Hypothalamus (tissue), 51 donors: ENCODE results near the gene ALDH3A1.

Experiments
- DNase-seq, 51 donors: peaks; one replicate each; lab custom pipeline; 2025; lab: John Stamatoyannopoulos, UW

ALDH3A1 gene

DNA sequence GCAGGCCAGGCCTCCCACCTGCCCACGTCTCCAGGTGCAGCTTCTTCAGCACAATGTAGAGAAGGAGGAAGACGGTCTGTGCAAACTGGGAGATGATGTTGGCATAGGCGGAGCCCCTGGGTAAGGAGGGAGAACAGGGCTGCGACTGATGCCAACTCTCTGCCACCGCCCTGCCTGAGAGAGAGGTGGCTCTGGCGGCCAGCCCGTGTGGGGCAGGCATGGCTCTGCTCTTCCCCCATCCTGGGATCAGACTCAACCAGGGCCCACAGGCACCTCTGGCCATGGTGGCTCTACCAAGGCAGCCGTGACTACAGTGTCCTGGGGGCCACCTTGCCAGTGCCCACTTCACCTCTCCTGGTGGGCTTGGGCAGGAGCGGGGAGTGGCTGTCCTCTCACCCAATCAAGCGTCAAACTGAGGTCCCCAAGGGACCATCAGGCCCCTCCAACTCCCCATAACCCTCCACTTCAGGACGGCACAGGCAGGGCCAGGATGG lies 40.3 kb downstream of the ALDH3A1 start:
- no peak for DNase-seq

DNA sequence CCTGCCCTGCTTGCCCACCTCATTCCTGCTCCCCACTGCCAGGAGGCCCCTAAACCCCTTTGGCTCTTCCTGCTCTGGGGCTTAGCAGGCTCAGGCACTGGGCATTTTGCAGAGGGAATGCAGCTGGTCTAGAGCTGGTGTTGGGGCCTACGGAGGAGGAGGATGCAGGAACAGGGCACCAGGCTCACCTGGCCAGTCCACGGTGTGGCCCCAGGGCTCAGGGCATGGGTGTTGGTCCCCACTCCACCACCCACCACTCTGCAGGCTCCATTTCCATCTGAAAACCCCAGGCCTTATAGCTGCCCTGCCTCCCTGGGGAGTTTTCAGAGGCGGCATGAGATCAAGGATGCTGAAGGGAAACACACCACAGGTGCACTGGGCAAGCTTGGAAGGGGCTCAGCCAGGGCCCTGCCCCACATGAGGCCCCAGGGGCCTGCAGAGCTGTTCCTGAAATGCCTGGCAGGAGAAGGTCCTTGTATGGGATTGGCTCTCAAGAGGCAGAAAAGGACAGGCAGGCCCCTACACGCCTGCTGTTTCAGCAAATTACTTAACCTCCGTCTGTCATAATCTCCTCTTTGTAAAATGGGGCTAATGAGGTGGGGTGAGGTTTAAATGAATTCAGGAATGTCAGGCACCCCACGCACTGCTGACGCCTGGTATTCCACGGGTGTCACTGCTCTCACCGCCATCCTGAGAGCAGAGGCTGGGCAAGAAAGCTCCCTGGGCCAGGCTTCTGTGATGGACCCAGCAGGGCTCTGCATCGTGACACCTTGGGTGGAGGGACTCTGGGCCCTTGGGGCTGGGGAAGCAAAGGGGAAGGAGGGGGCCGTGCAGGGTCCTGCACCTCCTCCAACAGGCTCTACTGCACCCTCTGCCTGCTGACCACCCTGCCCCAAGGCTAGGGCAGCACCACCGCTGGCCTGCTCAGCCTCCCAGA lies 41.0 kb downstream of the ALDH3A1 start:
- DNase-seq, result no peak

DNA sequence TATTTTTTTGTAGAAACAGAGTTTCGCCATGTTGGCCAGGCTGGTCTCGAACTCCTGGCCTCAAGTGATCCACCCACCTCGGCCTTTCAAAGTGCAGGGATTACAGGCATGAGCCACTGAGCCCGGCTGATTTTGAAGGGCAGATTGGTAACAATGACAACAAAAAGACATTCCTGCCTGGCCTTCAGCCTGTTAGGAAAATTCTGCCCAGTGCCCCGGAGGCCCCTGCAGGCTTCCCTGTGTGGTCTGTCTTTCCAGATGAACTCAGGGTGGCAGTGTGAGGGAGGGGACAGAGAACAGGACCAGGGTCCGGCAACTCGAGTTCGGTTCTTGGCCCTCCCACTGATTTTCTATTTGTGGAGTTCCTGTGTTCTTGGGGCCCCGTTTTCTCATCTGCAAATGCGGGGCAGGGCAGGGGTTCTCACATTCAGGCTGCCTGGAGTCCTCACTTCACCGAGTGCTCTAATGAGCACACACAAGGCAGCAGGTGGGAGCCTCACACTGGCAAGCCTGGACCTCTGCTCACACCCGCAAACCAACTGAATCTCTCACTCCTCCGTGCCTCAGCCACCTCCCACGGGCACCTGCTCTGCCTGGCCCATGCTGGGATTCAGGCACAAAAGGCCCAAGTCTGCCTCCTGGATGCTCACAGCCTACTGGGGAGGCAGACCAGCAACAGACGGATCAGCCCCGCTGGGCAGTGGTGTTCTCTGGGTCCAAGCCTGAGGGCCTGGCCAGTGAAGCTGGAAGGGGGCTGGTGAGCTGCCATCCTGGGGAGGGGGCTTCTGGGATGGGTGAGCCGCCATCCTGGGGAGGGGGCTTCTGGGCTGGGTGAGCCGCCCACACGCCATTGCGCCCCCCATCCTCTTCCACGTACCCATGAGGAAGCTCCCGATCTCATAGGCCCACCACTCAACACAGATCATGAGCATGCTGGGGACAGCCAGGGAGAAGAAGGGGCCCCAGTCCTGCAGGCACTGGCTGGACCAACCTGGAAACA lies 42.0 kb downstream of the ALDH3A1 start:
- no peak for DNase-seq

DNA sequence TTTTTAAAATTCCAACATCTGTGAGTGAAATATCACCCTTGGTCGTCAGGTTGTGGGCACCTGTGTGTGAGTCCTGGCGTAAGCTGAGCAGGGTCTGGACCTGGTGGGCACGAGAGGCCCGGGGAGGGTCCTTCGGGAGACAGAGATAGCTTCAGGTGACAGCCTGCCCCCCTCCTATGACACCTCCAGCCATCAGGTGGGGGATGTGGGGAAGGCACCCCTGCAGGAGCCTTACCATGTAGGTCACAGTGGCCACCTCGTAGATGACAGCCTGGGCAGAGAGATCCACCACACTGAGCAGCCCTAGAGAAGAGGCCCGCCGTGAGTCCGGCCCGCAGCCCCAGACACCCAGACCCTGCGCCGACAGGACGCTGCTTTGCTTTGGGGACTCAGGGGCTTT lies 42.9 kb downstream of the ALDH3A1 start:
- no peak for DNase-seq

DNA sequence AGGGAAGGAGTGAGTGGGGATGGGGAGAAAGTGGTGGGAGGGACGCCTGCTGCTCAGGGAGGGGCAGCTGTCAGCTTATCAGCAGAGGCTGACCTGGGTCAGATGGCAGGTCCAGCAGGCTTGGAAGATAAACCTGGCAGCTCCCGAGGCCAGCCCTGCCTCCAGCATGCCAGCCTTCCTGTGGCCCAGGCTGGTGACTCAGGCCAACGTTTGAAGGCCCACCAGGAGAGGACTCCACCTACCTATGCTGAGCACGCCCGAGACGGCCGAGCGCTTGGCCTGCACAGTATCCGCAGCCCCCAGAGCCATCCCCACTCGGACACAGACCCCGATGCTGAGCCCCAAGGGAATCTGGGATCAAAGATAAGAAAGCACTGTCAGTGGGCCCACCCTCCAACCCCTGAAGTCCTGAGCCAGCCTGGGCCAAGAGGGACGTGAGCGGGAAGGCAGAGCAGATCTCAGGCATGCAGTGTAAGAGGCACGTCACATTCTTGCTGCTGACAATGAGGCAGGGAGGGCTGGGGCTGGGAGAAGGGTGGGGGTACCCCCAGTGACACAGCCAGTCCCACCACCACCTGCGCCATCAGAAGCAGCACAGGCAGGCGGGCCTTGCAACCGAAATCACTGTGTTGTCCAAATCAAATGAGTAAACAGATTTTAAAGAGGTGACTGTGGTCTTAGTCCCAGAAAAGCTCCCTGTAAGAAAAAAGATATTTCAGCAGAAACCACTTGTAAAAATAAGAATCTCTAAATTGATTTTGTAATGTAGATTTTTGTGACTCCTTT lies 44.1 kb downstream of the ALDH3A1 start:
- DNase-seq, result no peak

DNA sequence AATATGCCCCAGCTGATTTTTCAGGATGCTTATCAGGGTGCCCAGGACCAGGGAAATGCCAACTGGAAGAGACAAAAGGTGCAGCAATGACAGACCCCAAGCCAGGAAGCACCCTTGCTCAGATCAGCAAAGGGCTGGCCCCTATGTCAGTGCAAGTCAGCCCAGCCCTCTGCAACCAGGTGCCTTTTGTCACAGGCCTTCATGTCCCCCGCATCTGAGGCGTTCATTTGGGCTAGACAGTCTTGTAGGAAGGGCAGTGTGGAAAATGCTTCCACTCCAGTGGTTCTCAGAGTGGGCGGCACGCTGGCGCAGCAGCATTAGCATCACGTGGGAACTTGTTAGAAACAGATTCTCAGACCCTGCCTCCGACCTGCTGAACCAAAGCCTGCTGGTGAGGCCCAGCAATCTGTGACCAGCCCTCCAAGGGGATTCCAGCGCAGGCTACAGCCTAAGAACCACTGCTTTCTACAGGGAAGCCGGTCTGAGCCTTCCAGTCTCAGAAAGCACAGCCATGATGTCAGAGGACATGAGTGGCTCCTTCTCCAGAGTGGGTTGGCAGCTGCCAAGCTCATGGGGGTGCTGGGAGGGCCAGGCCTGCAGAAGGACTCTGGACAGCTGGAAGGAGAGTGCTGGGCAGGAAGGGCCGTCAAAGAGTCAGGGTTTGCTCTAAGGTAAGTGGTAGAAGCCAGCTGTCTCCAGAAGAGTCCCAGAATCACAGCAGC lies 44.8 kb downstream of the ALDH3A1 start:
- no peak for DNase-seq

DNA sequence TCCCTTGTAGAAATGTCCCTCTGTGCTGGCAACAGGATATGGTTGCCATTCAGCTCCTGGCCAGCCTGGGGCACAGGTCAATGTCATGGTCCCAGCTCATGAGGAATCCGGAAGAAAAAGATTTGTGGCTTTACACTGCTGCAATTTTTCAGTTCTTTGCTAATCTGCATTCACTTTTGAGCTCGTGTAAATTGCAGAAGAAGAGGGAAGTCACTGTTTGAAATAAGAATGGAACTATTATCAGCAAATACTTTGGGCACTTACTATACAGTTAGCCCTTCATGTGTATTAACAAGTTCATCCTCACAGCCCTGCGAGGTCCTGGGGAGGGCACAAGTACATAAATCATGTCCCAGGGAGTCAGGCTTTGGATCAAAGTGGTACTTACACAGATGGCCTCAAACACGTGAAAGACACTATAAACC lies 45.9 kb downstream of the ALDH3A1 start:
- no peak for DNase-seq
